ENCODE data around the gene FTSJ1. TPM values are rescaled to one million over a fixed set of nuclear protein-coding genes. Genes with fewer than 3 reads are reported as not detected.

FTSJ1 gene
- total RNA-seq, 2 experiments from 2014 or later: 54.7 to 66.1 TPM

DNA sequence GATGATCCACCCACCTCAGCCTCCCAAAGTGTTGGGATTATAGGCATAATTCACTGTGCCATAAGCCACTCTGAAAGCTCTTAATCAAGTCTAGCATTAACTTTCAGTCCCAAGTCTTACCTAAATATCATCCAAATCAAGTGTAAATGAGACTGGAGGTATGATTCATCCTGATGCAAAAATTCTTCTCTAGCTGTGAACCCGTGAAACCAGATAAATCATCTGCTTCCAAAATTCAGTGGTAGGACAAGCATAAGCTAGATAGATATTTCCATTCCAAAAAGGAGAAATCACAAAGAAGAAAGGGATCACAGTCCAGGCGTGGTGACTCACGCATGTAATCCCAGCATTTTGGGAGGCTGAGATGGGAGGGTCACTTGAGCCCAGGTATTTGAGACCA is 54.7 kb downstream of the FTSJ1 start:
- peaks cover 36% of the 10 kb centered on the region for H3K36me3 ChIP-seq (ENCODE audit: insufficient read depth, low read length)
- POLR2A ChIA-PET: no interaction called here
- no peak for TF ChIP-seq EZH2phosphoT487 (IDR thresholded peaks at IDR 0.05; ENCODE audit: borderline replicate concordance, low read depth, low read length)
- no peak for TF ChIP-seq CTCF (conservative IDR thresholded peaks at IDR 0.05; ENCODE audit: low read length)
- no peak overlapping the region for H2AFZ ChIP-seq (ENCODE audit: low read length)
- CTCF ChIA-PET (ENCODE audit: unreplicated experiment): no interaction called here
- H4K20me1 ChIP-seq (ENCODE audit: insufficient read depth, low read length): no peaks in the 10 kb centered on the region
- H3K27ac ChIP-seq (ENCODE audit: low read depth, low read length, poor library complexity, severe bottlenecking): no peak overlapping the region
- no TSS peak for BruUV-seq (replicated peaks)
- H3K79me2 ChIP-seq (ENCODE audit: insufficient read depth, low read depth, low read length): no peaks in the 10 kb centered on the region
- no peaks in the 10 kb centered on the region for H3K9me3 ChIP-seq (ENCODE audit: low read length)
- no peaks in the 10 kb centered on the region for H3K9me2 ChIP-seq (ENCODE audit: insufficient read depth, low read length)
- H3K4me1 ChIP-seq (ENCODE audit: insufficient read depth, low read length, poor library complexity, severe bottlenecking): no peaks in the 10 kb centered on the region
- no peak overlapping the region for H3K4me3 ChIP-seq (ENCODE audit: low read depth, low read length, poor library complexity, severe bottlenecking)
- intact Hi-C loops (cut with micrococcal nuclease; ENCODE audit: unreplicated experiment): no loop called here
- no peak overlapping the region for H3K4me2 ChIP-seq (ENCODE audit: low read length)
- DNase-seq (ENCODE audit: low spot score): no peak

GRCh38 chrX:48531358-48531959 is 55.5 kb downstream of the FTSJ1 start:
- ChIA-PET CTCF (ENCODE audit: unreplicated experiment) (no interaction called here), POLR2A (no interaction called here)
- Histone ChIP-seq H2AFZ (ENCODE audit: low read length) (no peak overlapping the region), H4K20me1 (ENCODE audit: insufficient read depth, low read length) (no peaks in the 10 kb centered on the region), H3K4me2 (ENCODE audit: low read length) (no peak overlapping the region), H3K4me3 (ENCODE audit: low read depth, low read length, poor library complexity, severe bottlenecking) (no peak overlapping the region), H3K9me3 (ENCODE audit: low read length) (no peaks in the 10 kb centered on the region), H3K79me2 (ENCODE audit: insufficient read depth, low read depth, low read length) (no peaks in the 10 kb centered on the region), H3K36me3 (ENCODE audit: insufficient read depth, low read length) (peaks cover 29% of the 10 kb centered on the region), H3K27ac (ENCODE audit: low read depth, low read length, poor library complexity, severe bottlenecking) (no peak overlapping the region), H3K9me2 (ENCODE audit: insufficient read depth, low read length) (no peaks in the 10 kb centered on the region), H3K4me1 (ENCODE audit: insufficient read depth, low read length, poor library complexity, severe bottlenecking) (no peaks in the 10 kb centered on the region)
- TF ChIP-seq EZH2phosphoT487 (IDR thresholded peaks at IDR 0.05; ENCODE audit: borderline replicate concordance, low read depth, low read length): no peak
- no peak for TF ChIP-seq CTCF (conservative IDR thresholded peaks at IDR 0.05; ENCODE audit: low read length)
- no TSS peak for BruUV-seq (replicated peaks)
- DNase-seq (ENCODE audit: low spot score): no peak
- intact Hi-C loops (cut with micrococcal nuclease; ENCODE audit: unreplicated experiment): no loop called here

DNA sequence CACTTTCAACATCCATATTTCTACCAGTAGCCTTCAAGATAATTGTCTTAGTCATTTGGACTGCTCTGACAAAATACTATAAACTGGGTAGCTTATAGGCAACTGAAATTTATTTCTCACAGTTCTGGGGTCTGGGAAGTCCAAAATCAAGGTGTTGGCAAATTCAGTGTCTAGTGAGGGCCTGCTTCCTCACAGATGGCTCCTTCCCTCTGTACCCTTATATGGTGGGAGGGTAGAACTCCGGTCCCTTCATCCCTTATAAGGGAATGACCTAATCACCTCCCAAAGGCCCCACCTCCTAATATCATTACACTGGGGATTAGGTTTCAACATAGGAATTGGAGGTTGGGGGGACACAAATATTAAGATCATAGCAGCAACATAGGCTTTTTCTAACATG is 56.2 kb downstream of the FTSJ1 start:
- peaks cover 22% of the 10 kb centered on the region for H3K36me3 ChIP-seq (ENCODE audit: insufficient read depth, low read length)
- H3K27ac ChIP-seq (ENCODE audit: low read depth, low read length, poor library complexity, severe bottlenecking): no peak overlapping the region
- no peaks in the 10 kb centered on the region for H3K79me2 ChIP-seq (ENCODE audit: insufficient read depth, low read depth, low read length)
- intact Hi-C loops (cut with micrococcal nuclease; ENCODE audit: unreplicated experiment): no loop called here
- H3K9me3 ChIP-seq (ENCODE audit: low read length): no peaks in the 10 kb centered on the region
- no peaks in the 10 kb centered on the region for H4K20me1 ChIP-seq (ENCODE audit: insufficient read depth, low read length)
- H3K4me1 ChIP-seq (ENCODE audit: insufficient read depth, low read length, poor library complexity, severe bottlenecking): no peaks in the 10 kb centered on the region
- TF ChIP-seq EZH2phosphoT487 (IDR thresholded peaks at IDR 0.05; ENCODE audit: borderline replicate concordance, low read depth, low read length): no peak
- TF ChIP-seq CTCF (conservative IDR thresholded peaks at IDR 0.05; ENCODE audit: low read length): no peak
- H3K9me2 ChIP-seq (ENCODE audit: insufficient read depth, low read length): no peaks in the 10 kb centered on the region
- H3K4me3 ChIP-seq (ENCODE audit: low read depth, low read length, poor library complexity, severe bottlenecking): no peak overlapping the region
- no peak overlapping the region for H2AFZ ChIP-seq (ENCODE audit: low read length)
- no peak for DNase-seq (ENCODE audit: low spot score)
- H3K4me2 ChIP-seq (ENCODE audit: low read length): no peak overlapping the region
- no TSS peak for BruUV-seq (replicated peaks)
- POLR2A ChIA-PET: no interaction called here
- CTCF ChIA-PET (ENCODE audit: unreplicated experiment): no interaction called here
